GM19452 (cell line): ENCODE measurements around the gene IQSEC1.

Experiments used
- ATAC-seq: cut with Tn5 transposase; IDR thresholded peaks from one replicate; pipeline ENCODE4 v1.9.1; 2021; ENCODE audit not compliant: unreplicated experiment

IQSEC1 gene

DNA sequence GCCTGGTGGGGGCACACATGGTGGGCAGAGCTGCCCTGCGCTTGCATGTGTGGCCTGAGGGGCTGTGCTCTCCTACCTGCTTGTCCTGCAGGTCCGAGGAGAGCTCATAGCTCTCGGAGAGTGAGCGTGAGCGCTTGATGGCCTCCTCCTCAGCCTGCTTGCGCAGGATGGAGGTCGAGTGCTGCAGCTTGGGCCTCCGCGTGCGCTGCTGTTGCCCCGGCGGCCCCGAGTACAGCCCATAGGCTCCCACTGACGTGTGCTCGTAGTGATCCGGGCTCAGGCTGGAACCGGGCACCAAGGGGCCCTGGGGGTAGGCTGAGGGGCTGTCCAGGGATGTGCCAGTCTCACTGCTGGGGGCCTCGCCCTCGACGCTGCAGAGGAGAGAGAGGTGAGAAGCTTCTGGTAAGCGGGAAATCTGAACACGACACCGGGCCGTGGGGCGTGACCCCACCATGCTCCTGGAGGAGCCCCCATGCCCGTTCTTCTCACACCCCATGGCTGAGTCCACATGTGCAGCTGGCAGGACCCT is 131.7 kb downstream of the IQSEC1 start:
- ATAC-seq = no peak

DNA sequence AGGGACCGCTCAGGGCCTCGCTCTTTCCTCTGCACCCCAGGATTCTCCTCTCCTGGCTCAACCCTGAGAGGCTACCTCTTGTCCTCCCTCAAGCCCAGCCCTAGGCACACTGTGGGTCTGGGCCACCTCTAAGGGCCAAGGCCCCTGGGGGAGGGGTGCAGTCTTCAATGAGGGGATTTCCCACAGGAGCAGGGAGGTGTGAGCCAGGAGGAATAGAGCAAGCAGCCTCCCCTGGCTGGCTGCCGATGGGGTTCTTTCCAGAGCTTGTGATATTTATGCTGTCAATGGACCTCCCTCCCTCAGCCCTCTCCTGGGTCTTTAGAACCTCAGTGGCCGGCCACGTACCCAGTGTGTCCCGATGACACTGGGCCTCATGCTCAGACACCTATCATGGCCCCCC is 132.4 kb downstream of the IQSEC1 start:
- no peak for ATAC-seq

DNA sequence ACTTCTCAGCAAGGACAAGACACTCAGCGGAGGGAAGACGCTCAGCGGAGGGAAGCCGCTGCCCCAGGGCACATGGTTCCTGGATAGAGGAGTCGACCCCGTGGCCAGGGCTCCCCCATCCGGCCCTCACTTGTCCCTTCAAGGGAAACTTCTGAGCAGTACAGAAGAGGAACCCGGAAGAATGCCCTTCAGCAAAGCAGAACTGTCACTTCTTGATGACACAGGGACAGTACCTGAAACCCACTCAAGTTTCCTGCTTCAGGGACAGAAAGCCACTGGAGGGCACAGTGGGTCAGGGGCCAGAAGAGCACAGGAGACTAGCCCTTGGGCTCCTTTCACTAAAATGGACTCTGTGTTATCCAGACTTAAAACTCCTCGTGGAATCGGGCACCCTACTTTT is 134.1 kb downstream of the IQSEC1 start:
- no peak for ATAC-seq

DNA sequence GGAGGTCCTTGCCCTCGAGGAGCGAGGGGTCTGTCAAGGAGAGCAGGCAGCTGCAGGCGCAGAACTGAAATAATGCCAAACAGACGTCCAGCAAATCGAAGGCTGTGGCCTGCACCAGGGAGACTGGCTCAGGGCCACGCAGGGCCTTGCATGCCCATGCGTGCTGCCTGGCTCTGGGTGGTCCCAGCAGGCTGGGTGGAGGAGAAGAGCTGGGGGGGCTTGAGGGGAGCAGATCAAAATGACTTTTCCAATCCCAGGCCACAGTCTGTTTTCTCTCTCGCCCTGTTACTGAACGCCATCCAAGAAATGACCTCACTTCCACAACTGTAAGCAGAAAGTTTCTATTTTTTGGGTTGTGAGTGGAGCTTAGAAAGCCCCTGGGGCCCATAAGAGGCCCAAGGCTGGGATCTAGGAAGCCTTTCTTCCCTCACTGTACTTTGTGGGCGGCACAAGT is 134.9 kb downstream of the IQSEC1 start:
- ATAC-seq = no peak

DNA sequence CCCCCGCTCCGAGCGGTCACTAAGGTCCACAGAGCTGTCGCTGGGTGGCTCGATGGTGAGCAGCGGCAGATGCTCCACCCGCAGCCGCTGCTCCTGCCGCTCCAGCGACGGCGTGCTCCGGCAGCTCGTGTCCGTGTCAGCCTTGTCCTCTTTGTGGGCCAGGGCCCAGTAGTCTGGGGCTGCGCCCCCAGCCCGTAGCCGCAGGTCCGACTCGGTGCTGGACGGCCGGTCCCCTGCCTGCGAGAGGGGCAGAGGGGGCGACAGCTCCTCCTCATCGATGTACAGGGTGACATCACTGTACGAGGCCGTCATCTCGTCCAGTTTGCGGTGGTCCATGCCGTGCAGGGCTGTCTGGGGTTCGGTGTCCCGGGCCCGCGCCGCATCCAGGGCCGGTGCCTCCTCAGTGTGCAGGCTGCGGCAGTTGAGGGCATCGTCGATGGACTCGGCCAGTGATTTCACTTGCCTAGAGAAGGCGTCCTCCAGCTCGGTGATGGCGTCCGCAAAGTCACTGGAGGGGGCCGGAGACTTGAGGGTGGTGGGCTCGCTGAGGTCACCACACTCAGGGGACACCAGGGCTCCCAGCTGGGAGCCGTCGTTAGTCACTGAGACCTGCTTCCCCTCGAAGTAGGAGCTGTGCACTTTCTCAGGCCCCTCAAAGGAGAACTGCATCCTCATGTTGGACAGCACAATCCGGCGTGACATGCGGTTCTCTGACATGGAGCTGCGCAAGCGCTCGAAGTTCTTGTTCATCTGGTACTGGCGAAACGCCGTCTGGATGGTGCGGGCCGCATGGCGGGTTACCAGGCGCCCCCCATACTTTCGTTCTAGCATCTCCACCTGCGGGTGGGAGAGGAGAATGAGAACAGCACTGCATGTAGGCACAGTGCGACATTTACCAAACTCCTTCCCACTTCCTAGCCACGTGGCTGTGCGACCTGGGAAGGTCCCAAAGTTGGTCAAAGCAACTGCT is 137.1 kb downstream of the IQSEC1 start:
- no peak for ATAC-seq

GRCh38 chr3:12935023-12935860 is 138.0 kb downstream of the IQSEC1 start:
- ATAC-seq = no peak

GRCh38 chr3:12934431-12934830 is 138.8 kb downstream of the IQSEC1 start:
- no peak for ATAC-seq

DNA sequence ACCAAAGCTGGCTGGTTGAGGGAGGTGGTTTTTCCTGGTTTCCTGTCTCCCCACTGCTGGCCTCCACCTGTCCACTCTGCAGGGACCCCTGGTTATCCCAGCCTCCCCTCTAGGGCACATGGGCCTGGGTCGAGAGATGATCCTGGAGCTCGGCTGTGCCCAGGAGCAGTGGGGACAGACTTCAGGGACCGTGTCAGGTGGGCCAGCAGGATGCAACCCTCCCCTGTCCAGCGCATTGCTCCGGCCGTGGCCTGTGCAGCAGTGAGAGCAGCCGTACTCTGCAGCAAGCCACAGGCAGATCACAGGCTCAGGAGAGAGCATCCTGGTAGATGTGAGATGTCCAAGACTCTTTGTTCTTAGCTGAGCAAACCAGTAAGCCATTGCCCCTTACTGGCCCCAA is 139.3 kb downstream of the IQSEC1 start:
- ATAC-seq = no peak

DNA sequence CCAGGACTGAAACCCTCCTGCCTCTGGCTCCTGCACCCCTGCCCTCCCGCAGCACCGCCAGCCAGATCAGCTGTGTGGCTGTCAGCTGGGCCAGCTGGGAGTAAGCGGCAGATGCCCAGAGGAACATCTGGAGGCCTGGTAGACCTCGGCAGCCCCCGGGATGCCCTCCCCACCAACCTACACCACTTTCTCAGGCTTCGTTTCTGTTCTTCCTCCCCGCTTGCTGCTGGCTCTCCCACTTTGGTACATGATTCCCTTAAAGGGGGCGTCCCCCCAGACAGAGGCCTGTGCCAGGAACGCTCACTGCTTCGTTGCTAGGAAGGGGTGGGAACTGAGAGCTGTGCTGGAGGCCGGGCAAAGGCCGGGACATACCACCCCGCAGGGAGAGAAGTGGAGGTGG is 140.5 kb downstream of the IQSEC1 start:
- no peak for ATAC-seq

DNA sequence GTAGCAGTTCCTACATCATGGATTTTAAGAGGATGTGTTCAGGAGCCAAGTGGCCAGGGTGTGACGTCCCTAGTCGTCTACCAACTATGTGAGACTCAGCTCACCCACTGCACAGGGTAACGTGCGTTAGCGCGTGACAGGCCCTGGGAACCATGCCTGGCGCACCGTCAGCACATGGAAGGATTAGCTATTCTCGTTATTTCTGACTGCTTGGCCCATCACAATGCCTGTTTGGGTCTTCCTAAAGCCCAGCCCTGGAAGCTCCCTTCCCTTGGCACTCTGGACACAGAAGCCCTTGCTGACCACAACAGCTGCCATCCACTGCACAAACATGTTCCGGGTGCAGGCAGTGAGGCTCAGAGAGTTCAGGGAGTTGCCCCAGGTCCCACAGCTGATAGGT is 140.9 kb downstream of the IQSEC1 start:
- no peak for ATAC-seq

DNA sequence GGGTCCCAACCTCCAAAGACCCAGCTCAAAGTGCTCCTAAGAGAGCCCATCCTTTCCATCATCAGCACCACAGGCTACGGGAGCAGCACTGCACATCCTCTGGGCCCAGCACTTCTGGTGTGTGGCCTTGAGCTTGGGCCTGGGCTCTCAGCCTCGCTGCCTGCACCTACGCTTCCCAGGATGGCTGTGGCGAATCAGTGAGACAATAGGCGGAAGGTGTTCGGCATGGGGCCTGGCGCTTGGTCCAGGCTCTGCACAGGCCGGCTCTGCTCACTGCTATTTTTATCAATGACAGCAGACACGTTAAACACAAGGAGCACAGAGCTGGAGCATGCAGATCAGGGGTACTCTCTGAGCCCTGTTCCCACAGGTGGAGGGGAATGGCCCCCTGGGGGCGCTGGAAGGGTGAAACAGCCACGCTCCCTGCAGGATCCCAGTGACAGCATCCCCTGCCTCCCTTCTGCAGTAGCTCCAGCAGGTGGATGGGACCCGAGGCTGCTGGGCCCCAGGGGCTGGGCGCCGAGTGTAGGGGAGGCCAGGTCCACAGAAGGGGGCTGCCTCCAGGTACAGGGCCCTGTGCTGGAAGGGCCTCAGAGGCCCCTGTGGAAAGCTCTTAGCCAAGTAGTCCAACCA is 141.8 kb downstream of the IQSEC1 start:
- no peak for ATAC-seq

GRCh38 chr3:12929801-12930200 is 143.4 kb downstream of the IQSEC1 start:
- ATAC-seq = no peak

DNA sequence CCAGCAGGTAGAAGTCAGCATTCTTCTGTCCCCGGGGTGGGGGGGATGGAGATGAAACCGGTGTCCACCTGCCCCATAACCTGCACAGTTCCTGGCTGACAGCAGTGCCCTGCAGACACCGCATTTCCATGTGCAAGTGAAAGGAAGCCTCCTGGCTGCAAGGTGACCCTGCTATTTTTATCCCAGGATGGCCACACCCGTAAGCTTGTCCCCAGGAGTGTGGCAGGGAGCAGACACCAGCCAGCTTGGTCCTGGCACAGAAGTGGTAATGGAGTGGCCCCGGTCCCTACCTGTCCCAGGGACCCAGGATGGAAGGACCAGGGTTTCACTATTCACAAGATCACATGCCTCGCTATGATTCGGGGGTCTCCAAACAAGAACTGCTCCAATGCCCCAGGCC is 146.6 kb downstream of the IQSEC1 start:
- no peak for ATAC-seq

DNA sequence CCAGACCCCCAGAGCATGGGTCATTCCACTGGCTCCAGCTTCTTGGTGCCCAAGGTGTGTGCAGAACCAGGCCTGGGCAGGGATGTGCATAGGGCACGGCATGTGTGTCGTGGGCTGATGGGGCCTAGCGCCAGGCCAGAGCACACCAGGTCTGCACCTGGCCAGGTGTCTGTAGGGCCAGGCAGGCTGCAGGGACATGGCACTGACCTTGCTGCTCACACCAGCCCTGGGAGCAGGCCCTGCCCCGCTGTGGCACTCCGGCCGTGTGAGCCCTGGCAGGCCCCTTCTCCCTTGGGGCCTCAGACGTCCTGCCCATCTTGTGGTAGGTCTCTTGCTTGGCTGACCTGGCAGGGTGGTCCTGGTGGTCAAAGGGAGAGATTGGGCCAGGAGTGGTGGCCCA is 147.6 kb downstream of the IQSEC1 start:
- ATAC-seq = no peak

GRCh38 chr3:12924437-12924836 is 148.8 kb downstream of the IQSEC1 start:
- no peak for ATAC-seq

- no peak for ATAC-seq
Measured at GRCh38 chr3:12922881-12923431, 150.3 kb downstream of the IQSEC1 start.

DNA sequence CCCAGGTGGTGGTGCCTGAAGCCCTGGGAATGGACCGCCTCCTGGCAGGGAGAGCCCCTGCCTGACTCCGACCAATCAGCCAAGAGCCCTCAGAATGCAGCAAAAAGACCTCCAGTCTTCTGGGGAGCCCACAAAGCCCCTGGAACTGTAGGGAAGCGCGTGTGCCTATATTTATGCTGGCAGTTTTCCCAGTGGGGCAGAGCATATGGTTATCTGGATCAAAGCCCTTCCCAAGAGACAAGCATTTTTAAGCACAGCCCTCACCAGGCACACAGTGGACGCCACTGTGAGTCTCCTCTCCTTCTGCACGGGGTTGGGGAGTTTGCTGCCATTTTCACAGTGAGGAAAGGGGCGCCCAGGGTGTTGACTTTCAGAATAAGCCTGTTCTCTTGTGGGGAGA is 150.9 kb downstream of the IQSEC1 start:
- ATAC-seq = no peak

DNA sequence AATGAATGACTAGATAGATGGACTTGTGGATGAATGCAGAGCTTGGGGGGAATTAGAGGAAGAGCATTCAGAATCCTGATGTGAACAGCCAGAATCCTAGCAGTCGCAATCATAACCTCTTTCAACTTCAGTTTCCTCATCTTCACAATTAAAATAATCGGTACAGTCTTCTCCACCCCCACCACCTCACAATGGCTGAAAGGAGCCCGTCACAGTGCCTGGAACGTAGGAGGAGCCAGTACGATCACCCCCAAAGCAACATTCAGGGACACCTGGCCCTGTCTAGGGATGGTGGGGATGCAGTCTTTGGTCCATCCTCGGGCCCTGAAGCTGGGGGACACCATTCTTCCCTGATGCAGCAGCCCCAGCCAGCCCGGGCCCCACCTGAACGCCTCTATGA is 151.5 kb downstream of the IQSEC1 start:
- ATAC-seq = no peak

- no peak for ATAC-seq
Measured at GRCh38 chr3:12920967-12921366, 152.3 kb downstream of the IQSEC1 start.

GRCh38 chr3:12919205-12919604 is 154.0 kb downstream of the IQSEC1 start:
- ATAC-seq = no peak

GRCh38 chr3:12918231-12918630 is 155.0 kb downstream of the IQSEC1 start:
- ATAC-seq = no peak
